Right lobe of liver (tissue), 6 donors: ENCODE measurements around the gene HSPA5. TPM values are rescaled to one million over a fixed set of nuclear protein-coding genes. Genes with fewer than 3 reads are reported as not detected.
"Not testable (repeated sequence)": the region's sequence is repeated elsewhere in the genome, so short reads cannot be mapped to it uniquely, and the experiment has no call there.

Source experiments
- ATAC-seq, 4 donors: fragments of 200-7000 bp; cut with Tn5 transposase; one replicate each; pipeline ENCODE4 v1.9.1; 2020; ENCODE audit warnings: mild to moderate bottlenecking in 4 of 4, moderate library complexity in 4 of 4
- DNase-seq, 3 donors: peaks; one replicate each; pipeline ENCODE4 v3.0.0-alpha.2; 2020
- H3K27ac ChIP-seq, 3 donors: fragments of 200-600 bp; one replicate each; pipeline ENCODE4 v1.8.0; 2022
- H3K27me3 ChIP-seq, 2 donors: fragments of 200-600 bp; one replicate each; pipeline ENCODE4 v1.8.0; 2022
- H3K36me3 ChIP-seq, 4 donors: fragments of 200-600 bp; sonication (generic) in 1 of 4; one replicate each; pipeline versions ENCODE4 v1.5.1 to v1.8.0; 2017 to 2022; ENCODE audit warnings: control low read depth in 1 of 4
- H3K4me1 ChIP-seq, 4 donors: fragments of 200-600 bp; sonication (generic) in 1 of 4; one replicate each; pipeline versions ENCODE4 v1.5.1 to v1.8.0; 2017 to 2022; ENCODE audit warnings: control low read depth in 1 of 4
- H3K4me3 ChIP-seq, 3 donors: fragments of 200-600 bp; one replicate each; pipeline ENCODE4 v1.8.0; 2022
- H3K9me3 ChIP-seq, 4 donors: fragments of 200-600 bp; sonication (generic) in 1 of 4; one replicate each; pipeline versions ENCODE4 v1.5.1 to v1.8.0; 2017 to 2022; ENCODE audit warnings: control low read depth in 1 of 4
- CTCF ChIP-seq, 4 donors: fragments of 200-600 bp in 3 of 4; fragments of 450-650 bp in 1 of 4; IDR thresholded peaks; one replicate each; pipeline versions ENCODE4 v1.5.1 to v1.8.0; 2016 to 2022; ENCODE audit warnings: antibody characterized with exemption in 4 of 4, mild to moderate bottlenecking in 2 of 4
- POLR2A ChIP-seq: fragments of 450-650 bp; IDR thresholded peaks from one replicate; pipeline ENCODE4 v1.6.1; 2017; ENCODE audit warnings: antibody characterized with exemption, mild to moderate bottlenecking
- WGBS: methylation state at CpG from one replicate; pipeline ENCODE4 v1.1.6; 2018; ENCODE audit warnings: low coverage, low lambda C conversion rate; ENCODE audit not compliant: insufficient coverage; ENCODE audit errors: missing lambda C conversion rate; 5-methylcytosine and 5-hydroxymethylcytosine counted together
- intact Hi-C, 2 donors: fragments of 100-400 bp; cut with DNase I; formaldehyde crosslinking; loops; one replicate each; pipeline versions ENCODE4 v1.11.2 to v1.14.1; 2022
- total RNA-seq, 6 experiments: library from RNA; depleted of rRNA in 2 of 6; stranded (reverse); fragments of >200 nt in 2 of 6; fragmentation: NEBNext Ultra II Directional in 3 of 6; extraction: Animal tissue kit (Norgen Biotek cat#: 25700) in 3 of 6; gene quantifications; one replicate each; pipeline versions ENCODE4 v1.1.0 to v1.2.4, GENCODE V29; 2016 to 2023
- donor health status: DM: no; HTN: yes; CAD: no.
- donor health status: DM: no; HTN: no; CAD: no.
- donor health status: DM: no; HTN: no; CAD: no.
- donor health status: DM: no; HTN: yes; CAD: no.
- donor health status: DM: no; HTN: yes; CAD: no.

The HSPA5 gene
- total RNA-seq, 6 experiments from 2014 or later = 240 to 359 (median 259) TPM

GRCh38 chr9:125235804-125236519, 5.2 kb downstream of the HSPA5 start:
- DNase-seq (no peak), ATAC-seq (no peak)
- no peaks in the 10 kb centered on the region for H3K9me3 ChIP-seq
- peaks cover 0 to 46% (median 13%) of the 10 kb centered on the region in 4 donors for H3K4me1 ChIP-seq
- TF ChIP-seq CTCF (IDR thresholded peaks at IDR 0.05) (no peak), POLR2A (no peak)
- H3K27me3 ChIP-seq = no peaks in the 10 kb centered on the region
- intact Hi-C loops = no loop called here
- H3K4me3 ChIP-seq = peak overlapping the region in 2 of 3 donors; percentile 95 to 99
- WGBS = 53% methylated on average over 5 of the region's 5 CpGs
- H3K27ac ChIP-seq = no peak overlapping the region
- H3K36me3 ChIP-seq = peaks cover 24 to 61% (median 42%) of the 10 kb centered on the region in 4 donors

DNA sequence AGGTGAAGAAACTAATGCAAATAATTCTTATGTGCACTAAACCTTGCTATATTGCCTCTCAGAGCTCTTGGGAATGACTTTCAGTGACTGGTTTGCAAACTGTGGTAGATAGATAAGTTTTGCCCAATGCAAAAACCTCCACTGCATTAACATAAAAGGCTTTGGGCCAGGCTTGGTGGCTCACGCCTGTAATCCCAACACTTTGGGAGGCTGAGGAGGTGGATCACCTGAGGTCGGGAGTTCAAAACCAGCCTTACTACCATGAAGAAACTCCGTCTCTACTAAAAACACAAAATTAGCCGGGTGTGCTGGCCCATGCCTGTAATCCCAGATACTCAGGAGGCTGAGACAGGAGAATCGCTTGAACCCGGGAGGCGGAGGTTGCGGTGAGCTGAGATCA, 7.0 kb downstream of the HSPA5 start:
- DNase-seq, ATAC-seq, H3K27me3 ChIP-seq, H3K27ac ChIP-seq, H3K9me3 ChIP-seq, intact Hi-C loops, H3K4me3 ChIP-seq: not testable (repeated sequence)
- Histone ChIP-seq H3K36me3 (peaks cover 28 to 48% (median 36%) of the 10 kb centered on the region in 4 donors), H3K4me1 (peaks cover 0 to 40% (median 11%) of the 10 kb centered on the region in 4 donors)
- 84% methylated on average over 8 of the region's 8 CpGs for WGBS

- WGBS = 28% methylated on average over 3 of the region's 3 CpGs
- Histone ChIP-seq H3K4me1 (peaks cover 0 to 35% (median 9%) of the 10 kb centered on the region in 4 donors), H3K36me3 (peaks cover 28 to 44% (median 35%) of the 10 kb centered on the region in 4 donors), H3K27ac (no peak overlapping the region), H3K4me3 (no peak overlapping the region), H3K27me3 (no peaks in the 10 kb centered on the region), H3K9me3 (no peaks in the 10 kb centered on the region)
- DNase-seq (no peak), ATAC-seq (peak in 2 of 4 donors; percentile 35 to 55)
- TF ChIP-seq POLR2A (no peak), CTCF (IDR thresholded peaks at IDR 0.05) (no peak)
- intact Hi-C loops = no loop called here
Measured at GRCh38 chr9:125233678-125234077, 7.5 kb downstream of the HSPA5 start.

DNA sequence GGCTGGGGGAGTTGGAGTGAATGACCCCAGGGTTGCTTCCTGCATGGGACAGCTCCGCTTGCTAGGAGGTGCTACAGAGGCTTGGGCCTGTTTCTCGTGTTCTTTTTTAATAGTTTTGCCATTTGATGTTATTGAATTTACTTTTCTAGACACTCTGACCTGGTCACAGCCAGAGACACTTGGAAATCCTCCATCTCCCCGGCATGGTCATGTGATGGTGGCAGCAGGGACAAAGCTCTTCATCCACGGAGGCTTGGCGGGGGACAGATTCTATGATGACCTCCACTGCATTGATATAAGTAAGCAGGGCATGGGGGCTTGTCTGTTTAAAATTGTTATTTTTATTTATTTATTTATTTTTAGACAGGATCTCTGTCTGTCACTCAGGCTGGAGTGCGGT, 13.4 kb downstream of the HSPA5 start:
- Histone ChIP-seq H3K4me3 (no peak overlapping the region), H3K27me3 (no peaks in the 10 kb centered on the region), H3K4me1 (peaks cover 0 to 6% (median 0%) of the 10 kb centered on the region in 4 donors), H3K27ac (no peak overlapping the region), H3K9me3 (no peaks in the 10 kb centered on the region), H3K36me3 (peaks cover 0 to 16% (median 2%) of the 10 kb centered on the region in 4 donors)
- intact Hi-C loops = no loop called here
- no peak for TF ChIP-seq CTCF (IDR thresholded peaks at IDR 0.05)
- TF ChIP-seq POLR2A = no peak
- peak in 2 of 3 donors; percentile 57 to 70 for DNase-seq
- ATAC-seq = peak; percentile 19 to 80 (median 47)
- WGBS = 68% methylated on average over 6 of the region's 6 CpGs

DNA sequence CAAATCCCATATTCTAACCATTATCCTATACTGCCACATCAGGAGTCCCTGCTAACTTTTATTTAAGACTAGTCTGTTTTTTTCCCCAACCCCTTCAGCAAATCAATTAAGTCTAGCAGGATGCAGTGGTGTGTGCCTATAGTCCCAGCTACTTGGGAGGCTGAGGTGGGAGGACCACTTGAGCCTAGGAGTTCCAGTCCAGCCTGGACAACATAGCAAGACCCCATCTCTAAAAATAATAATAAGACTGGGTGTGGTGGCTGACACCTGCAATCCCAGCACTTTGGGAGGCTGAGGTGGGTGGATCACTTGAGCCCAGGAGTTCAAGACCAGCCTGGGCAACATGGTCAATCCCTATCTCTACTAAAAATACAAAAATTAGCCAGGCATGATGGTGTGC, 16.3 kb downstream of the HSPA5 start:
- H3K36me3 ChIP-seq = peaks cover 0 to 40% (median 9%) of the 10 kb centered on the region in 4 donors
- H3K4me1 ChIP-seq, H3K27ac ChIP-seq, ATAC-seq, H3K27me3 ChIP-seq, H3K4me3 ChIP-seq, H3K9me3 ChIP-seq, intact Hi-C loops, DNase-seq: not testable (repeated sequence)
